GM19397 (cell line): Measurements from ENCODE around the gene HS6ST2.

Experiments used
- ATAC-seq: cut with Tn5 transposase; IDR thresholded peaks from one replicate; pipeline ENCODE4 v1.9.1; 2021; ENCODE audit warnings: mild to moderate bottlenecking, moderate library complexity; ENCODE audit not compliant: unreplicated experiment

The HS6ST2 gene

DNA sequence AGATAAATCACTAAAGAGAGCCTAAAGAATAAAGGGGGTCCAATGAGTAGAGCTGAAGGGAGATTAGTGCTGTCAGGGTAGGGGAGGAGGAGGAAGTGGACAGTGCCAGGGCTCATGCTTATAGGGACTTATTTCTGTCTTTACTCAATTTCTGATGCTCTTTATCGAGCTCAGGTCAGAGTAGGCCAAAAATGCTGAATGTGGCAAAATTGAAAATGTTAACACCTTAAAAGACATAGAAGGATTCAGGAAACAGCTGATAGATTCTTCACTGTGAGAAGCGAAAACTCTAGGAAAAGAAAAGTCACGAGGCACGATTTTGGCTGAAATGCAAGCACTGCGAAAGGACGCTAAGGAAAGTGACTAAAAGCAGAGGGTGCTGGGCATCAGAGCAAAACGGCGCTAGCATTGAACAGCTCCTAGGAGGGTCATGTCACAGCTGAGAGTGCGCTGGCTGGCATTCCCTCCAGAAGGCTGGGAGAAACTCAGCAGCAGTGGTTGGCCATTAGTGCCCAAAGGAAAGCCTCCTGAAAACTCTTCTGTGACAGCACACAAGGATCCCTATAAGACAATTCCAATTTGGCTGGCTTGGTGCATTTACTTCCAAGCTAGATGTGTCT lies 150.9 kb downstream of the HS6ST2 start:
- ATAC-seq: no peak

- no peak for ATAC-seq
These were observed 156.4 kb downstream of the HS6ST2 start for GRCh38 chrX:132802033-132802432.

- no peak for ATAC-seq
These were observed 163.2 kb downstream of the HS6ST2 start for GRCh38 chrX:132795181-132795580.

DNA sequence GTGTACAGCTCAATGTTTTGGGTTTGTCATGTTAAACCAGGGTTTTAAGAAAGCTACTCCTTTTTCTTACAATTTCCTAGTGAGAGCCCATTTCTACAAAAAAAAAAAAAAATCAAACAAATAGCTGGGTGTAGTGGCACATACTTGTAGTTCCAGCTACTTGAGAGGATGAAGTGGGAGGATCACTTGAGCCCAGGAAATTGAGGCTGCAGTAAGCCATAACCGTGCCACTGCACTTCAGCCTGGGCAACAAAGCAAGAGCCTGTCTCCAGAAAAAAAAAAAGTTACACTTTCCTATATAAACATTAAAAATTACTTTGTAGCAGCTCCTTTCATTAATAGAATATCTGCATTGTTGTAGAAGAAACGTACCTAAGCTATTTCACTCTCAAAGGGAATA lies 166.7 kb downstream of the HS6ST2 start:
- ATAC-seq: no peak

GRCh38 chrX:132790329-132790728 lies 168.1 kb downstream of the HS6ST2 start:
- ATAC-seq: no peak

DNA sequence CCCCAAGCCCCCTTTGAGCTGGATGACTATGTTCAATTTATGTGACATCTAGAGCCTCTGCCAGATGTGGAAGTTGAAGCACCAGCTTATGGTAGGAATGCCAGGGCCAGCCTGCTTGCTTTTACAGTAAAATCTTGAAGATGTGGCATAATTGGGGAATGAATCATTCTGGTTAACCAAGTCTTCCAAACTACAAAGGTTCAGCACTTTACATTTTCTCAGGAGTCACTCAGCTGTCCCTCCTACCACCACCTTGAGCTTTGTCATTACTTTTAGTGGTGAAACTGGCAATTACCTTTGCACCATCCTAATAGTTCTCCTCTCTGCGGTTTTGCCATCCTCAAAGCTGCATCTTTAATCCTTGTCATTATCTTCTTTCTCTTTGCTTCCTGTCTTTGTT lies 172.2 kb downstream of the HS6ST2 start:
- ATAC-seq: no peak

- ATAC-seq: no peak
These were observed 179.5 kb downstream of the HS6ST2 start for GRCh38 chrX:132778917-132779316.

DNA sequence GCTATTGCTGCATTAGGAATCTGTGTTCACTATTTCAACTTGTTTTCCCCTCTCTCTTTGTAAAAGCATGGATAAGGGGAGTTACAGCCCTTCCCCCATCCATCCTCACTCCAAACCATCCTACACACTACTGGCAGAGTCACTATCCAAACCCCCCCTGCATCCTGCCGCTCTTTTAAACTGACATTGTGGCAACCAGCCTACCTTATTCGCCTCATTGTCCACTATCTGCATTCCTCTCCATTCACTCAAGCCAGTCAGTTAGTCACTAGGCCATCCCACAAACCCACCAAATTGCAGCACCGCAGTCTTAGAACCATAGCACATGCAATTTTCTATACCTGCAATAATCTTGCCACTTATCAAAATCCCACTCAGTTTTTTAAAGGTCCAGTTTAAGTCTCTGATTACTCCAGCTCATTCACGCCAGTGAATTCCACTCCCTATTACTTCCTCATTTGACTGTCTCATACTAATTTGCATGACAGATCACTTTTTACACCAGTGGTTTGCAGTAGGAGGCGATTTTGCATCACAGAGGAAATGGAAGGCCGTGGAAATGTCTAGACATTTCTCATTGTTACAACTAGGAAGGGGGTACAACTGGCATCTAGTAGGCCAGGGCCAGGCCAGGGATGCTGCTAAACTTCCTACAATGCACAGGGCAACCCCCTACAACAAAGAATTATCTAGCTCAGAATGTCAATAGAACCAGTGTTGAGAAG lies 181.8 kb downstream of the HS6ST2 start:
- ATAC-seq: no peak

DNA sequence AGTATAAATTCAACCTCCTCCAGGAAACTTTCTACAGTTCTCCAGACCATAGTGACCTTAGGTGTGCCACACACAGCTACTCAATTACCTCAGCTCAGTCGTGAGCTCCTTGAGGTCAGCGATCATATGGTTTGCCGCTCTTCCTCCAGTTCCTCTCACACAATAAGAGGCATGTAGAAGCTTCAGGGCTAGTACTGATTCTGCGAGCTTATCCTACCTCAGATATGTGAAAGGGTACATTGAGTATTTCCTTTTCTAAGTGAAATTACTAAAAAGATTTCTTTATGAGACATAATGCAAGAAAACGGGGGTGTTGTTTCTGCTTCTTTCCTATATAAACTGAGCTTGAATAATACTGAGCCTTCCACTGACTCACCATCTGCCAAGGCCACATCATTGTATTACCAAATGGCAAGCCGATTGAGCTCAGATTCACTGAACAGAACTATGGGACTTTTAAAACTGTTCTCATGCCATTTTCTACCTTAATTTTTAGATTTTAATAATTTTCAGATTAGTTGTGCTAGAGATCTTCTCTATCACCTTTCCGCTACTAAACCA lies 183.1 kb downstream of the HS6ST2 start:
- ATAC-seq: no peak

DNA sequence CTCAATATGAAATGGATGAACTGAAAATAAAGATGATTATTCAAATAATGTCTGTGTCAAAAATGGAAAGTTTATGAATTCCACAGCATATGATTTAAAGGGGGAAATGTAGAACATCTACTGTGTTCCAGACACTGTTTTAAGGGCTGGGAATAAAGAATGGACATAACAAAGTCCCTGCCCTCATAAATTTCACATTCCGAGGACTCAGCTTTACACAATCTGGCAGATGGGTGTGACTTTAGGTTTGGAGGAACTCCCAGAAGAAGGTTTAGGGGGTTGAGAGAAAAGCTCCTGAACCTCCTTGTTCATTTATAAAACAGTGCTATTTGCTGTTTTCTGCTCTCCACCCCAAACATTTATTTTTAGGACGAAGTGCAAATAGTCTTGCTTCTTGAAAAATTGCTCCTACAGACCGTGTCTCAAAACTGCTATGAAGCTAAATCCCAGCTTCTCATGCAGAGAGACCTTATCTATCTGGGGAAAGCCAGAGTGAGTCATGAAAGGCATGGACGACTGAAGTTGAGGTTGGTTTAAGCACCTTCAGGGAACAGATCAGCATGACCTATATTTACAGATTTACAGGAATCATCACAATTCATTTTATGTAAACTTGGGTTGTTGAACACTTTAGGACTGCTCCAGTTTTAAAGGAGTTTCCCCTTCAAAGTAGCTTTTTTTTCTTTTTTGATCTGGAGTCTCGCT lies 184.3 kb downstream of the HS6ST2 start:
- ATAC-seq: no peak

- no peak for ATAC-seq
These were observed 188.8 kb downstream of the HS6ST2 start for GRCh38 chrX:132769609-132770008.

DNA sequence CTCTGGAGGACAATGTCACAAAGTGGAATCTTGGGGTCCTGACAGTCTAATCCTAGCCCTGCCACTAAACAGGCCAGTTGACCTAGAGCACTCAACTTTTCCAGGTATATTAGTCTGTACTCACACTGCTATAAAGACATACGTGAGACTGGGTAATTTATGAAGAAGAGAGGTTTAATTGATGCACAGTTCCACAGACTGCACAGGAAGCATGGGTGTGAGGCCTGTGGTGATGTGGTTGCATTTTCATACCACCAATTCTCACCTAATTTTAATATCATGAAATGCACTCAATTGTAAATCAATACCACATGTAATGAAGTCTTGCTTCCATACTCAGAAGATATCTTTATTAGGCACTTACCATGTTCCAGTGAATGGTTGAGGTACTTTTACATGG lies 192.0 kb downstream of the HS6ST2 start:
- ATAC-seq: no peak

- ATAC-seq: no peak
These were observed 194.9 kb downstream of the HS6ST2 start for GRCh38 chrX:132763528-132763927.

GRCh38 chrX:132758759-132759158 lies 199.7 kb downstream of the HS6ST2 start:
- ATAC-seq: no peak

DNA sequence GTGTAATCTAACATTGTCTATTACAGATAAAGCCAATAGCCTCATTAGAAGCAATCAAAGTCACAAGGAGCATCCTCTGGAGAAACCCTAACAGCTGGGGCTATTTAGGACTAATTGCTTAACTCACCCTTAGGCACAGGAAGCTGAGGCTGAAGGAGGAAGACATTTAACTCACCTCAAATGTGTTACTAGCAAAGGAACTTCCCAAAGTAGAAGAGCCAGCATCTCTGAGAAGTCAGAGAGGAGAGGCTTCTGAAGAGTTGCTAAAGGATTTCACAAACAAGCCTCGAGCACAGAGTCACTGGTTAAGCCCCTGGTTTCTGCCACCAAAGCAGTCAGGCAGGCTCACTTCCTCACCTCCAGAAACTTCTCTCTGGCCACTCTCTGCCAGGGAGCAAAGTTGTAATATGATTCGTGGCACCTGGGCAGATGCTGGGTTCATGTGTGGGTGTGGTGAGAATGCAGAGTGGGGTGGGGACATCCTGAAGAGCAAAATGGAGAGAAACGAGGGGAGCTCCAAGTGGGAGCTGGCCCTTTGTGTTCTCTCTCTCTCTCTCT lies 201.3 kb downstream of the HS6ST2 start:
- ATAC-seq: no peak

DNA sequence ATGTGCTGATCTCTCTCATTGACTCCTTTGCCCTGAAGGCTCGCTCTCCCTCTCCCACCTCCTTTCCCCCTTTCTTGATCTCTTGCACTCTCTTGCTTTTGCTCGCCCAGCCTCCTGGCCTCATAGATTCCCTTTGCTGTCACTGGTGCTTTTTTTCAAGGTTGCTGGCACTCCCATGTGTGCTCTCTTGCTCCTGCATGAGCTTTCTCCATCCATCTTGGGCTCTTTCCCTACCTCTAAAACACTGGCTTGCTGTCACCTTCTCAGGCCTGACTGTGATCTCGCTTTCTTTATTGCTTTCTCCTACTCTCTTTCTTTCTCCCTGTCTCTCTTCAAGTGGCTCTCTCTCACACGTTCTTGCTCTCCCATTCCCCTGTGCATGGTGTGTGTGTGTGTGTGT lies 202.0 kb downstream of the HS6ST2 start:
- no peak for ATAC-seq

DNA sequence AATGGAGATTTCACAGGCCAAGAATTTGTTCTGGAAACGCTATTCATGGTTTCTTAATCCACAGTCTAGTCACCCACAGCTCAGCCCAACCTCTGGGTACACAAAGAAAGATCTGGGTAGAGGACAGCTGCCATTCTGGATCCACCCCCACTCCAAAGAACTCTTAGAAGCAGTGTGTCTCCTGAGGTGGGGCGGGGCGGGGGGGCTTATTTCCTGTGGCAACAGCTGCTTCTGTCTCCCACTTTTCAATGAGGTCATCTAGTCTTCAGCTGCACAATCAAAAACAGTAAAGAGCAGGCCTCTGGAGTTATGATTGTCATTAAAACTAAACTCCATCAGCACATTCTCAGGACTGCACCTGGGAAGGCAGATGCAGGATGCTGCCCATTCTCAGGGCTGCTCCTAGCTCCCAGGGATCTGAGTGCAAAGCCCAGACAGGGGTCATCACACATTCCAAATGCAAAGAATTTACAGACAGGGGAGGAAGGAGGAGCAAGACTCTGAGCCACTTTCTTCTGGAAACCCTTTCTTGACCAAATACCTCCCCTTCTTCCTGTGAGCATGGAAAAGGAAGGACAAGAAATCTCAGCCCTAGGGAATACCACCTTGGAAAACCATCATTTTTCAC lies 207.3 kb downstream of the HS6ST2 start:
- ATAC-seq: no peak

DNA sequence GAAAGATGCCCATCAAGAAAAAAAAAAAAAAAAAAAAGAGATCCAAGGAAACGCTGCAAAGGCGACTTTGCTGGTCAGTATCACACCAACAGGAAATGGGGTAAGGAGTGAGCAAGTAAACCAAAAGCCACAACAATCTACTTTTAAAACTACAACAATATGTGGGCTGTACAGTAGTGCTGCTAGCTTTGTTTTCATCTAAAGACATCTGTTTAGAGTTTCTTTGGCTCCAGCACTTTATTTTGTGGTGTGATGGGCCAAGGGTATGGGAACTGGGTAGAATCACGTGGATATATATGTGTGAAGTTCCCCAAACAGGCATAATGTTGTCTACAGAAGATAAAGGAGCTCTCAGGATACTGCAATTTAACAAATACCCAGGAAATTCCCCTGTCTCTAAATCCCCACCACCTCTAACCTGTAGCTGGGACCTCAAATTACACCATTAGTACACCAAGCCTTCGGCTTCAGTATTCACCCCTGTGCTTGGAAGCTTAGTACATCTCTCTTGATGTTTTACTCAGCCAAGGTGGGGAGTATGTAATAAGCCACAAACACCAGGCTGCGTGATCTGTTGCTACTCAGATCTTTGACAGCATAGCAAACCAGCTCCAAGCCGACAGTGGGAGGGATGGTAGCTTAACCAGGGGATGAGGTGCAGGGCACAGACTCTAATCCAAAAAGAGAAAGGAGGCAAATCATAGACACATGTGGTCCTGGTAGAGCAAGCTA lies 207.9 kb downstream of the HS6ST2 start:
- ATAC-seq: no peak

- ATAC-seq: no peak
These were observed 209.0 kb downstream of the HS6ST2 start for GRCh38 chrX:132749406-132749805.

- no peak for ATAC-seq
These were observed 209.5 kb downstream of the HS6ST2 start for GRCh38 chrX:132748909-132749308.
